Sigmoid colon (tissue), 3 donors: Measurements from ENCODE around the gene UBR7.

Experiments
- POLR2A ChIP-seq, 2 donors: fragments of 450-650 bp; IDR thresholded peaks; one replicate each; pipeline ENCODE4 v1.6.1; 2016; ENCODE audit warnings: antibody characterized with exemption in 2 of 2, mild to moderate bottlenecking in 2 of 2, moderate library complexity in 2 of 2
- TF ChIP-seq, protein P1 (sequence below), 4 experiments: fragments of 450-650 bp in 3 of 4; fragments of 200-600 bp in 1 of 4; IDR thresholded peaks; one replicate each; pipeline ENCODE4 v1.5.1; 2016 to 2019; ENCODE audit warnings: antibody characterized with exemption in 4 of 4, mild to moderate bottlenecking in 3 of 4, moderate library complexity in 2 of 4

- TF ChIP-seq, protein P1, sequence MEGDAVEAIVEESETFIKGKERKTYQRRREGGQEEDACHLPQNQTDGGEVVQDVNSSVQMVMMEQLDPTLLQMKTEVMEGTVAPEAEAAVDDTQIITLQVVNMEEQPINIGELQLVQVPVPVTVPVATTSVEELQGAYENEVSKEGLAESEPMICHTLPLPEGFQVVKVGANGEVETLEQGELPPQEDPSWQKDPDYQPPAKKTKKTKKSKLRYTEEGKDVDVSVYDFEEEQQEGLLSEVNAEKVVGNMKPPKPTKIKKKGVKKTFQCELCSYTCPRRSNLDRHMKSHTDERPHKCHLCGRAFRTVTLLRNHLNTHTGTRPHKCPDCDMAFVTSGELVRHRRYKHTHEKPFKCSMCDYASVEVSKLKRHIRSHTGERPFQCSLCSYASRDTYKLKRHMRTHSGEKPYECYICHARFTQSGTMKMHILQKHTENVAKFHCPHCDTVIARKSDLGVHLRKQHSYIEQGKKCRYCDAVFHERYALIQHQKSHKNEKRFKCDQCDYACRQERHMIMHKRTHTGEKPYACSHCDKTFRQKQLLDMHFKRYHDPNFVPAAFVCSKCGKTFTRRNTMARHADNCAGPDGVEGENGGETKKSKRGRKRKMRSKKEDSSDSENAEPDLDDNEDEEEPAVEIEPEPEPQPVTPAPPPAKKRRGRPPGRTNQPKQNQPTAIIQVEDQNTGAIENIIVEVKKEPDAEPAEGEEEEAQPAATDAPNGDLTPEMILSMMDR (IDR thresholded peaks at IDR 0.05), result no peak
- TF ChIP-seq POLR2A (IDR thresholded peaks at IDR 0.05), result no peak
Observed at GRCh38 chr14:93212432-93212831, 5.4 kb downstream of the UBR7 start.
